Measurements from ENCODE around the gene DNAH17. TPM values are rescaled to one million over a fixed set of nuclear protein-coding genes. Genes with fewer than 3 reads are reported as not detected.

Gene DNAH17
- total and polyA plus RNA-seq, 7 experiments from 2014 or later = 0.05 to 1.5 (median 0.38) TPM

GRCh38 chr17:78526231-78527025 is 50.8 kb downstream of the DNAH17 start:
- Histone ChIP-seq H3K36me3 (ENCODE audit: control insufficient read depth in 2 of 3, insufficient read depth in 3 of 3, low read length in 3 of 3) (no peaks in the 10 kb centered on the region), H3K27ac (ENCODE audit: low read depth, low read length) (no peak overlapping the region), H3K4me1 (ENCODE audit: control insufficient read depth in 2 of 2, insufficient read depth in 2 of 2, low read length in 2 of 2) (no peaks in the 10 kb centered on the region), H3K4me3 (ENCODE audit: low read length) (no peak overlapping the region), H3K27me3 (ENCODE audit: control insufficient read depth in 2 of 2, insufficient read depth in 2 of 2, low read length in 2 of 2) (no peaks in the 10 kb centered on the region), H3K9me3 (ENCODE audit: control insufficient read depth in 2 of 3, low read length in 3 of 3) (no peaks in the 10 kb centered on the region)
- intact Hi-C loops (cut with micrococcal nuclease) = no loop called here
- no peak for DNase-seq
- peaks cover 0 to 2% (median 0%) of the 10 kb centered on the region in 11 donors for H3K9me3 Mint-ChIP-seq
- ATAC-seq = no peak
- H3K36me3 Mint-ChIP-seq = no peaks in the 10 kb centered on the region
- peaks cover 0 to 8% (median 0%) of the 10 kb centered on the region in 5 donors for H3K27me3 Mint-ChIP-seq
- H3K27ac Mint-ChIP-seq = peak overlapping the region in 1 of 9 donors; percentile 36
- ChIA-PET CTCF (no interaction called here), POLR2A (no interaction called here)
- H3K4me3 Mint-ChIP-seq = no peak overlapping the region
- no peaks in the 10 kb centered on the region for H3K4me1 Mint-ChIP-seq

- H3K27ac ChIP-seq (ENCODE audit: low read depth, low read length) = no peak overlapping the region
- ChIA-PET CTCF (no interaction called here), POLR2A (no interaction called here)
- no peaks in the 10 kb centered on the region for H3K4me1 ChIP-seq (ENCODE audit: control insufficient read depth in 2 of 2, insufficient read depth in 2 of 2, low read length in 2 of 2)
- no peak overlapping the region for H3K4me3 ChIP-seq (ENCODE audit: low read length)
- intact Hi-C loops (cut with micrococcal nuclease) = no loop called here
- H3K9me3 Mint-ChIP-seq = peaks cover 0 to 2% (median 0%) of the 10 kb centered on the region in 11 donors
- H3K9me3 ChIP-seq (ENCODE audit: control insufficient read depth in 2 of 3, low read length in 3 of 3) = no peaks in the 10 kb centered on the region
- no peaks in the 10 kb centered on the region for H3K27me3 ChIP-seq (ENCODE audit: control insufficient read depth in 2 of 2, insufficient read depth in 2 of 2, low read length in 2 of 2)
- DNase-seq = no peak
- H3K36me3 Mint-ChIP-seq = no peaks in the 10 kb centered on the region
- peaks cover 0 to 13% (median 0%) of the 10 kb centered on the region in 5 donors for H3K27me3 Mint-ChIP-seq
- no peaks in the 10 kb centered on the region for H3K4me1 Mint-ChIP-seq
- no peak for ATAC-seq
- H3K4me3 Mint-ChIP-seq = no peak overlapping the region
- H3K27ac Mint-ChIP-seq = peak overlapping the region in 1 of 9 donors; percentile 36
- no peaks in the 10 kb centered on the region for H3K36me3 ChIP-seq (ENCODE audit: control insufficient read depth in 2 of 3, insufficient read depth in 3 of 3, low read length in 3 of 3)
Measured at GRCh38 chr17:78525511-78526160, 51.6 kb downstream of the DNAH17 start.

DNA sequence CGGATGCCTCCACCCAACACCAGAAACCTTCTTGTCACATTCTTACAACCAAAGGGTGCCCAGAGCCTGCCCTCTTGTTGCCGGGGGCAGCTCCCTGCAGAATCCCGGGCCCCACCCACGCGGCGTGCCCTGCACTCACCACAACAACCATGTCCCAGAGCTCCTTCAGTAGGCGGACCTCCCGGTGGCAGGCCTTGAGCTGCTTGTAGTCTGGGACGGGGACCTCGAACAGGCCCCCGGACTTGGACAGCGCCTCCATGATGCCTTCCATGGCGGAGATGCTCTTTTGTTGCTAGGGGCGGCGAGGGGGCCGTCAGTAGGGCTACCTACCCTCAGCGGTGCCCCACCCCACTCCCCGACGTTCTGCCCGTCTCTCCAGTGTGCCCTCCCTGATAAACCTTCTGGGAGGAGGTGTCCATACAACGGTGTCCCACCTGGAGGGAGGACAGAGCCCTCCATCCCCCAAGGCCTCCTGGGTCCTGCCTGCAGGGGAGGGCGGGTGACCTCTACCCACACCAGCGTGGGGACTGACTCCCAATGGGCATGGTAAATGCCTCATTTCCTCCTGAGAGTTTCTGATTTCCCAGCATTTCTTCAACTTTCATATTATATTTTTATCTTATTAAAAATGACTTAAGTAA is 52.2 kb downstream of the DNAH17 start:
- Histone ChIP-seq H3K4me3 (ENCODE audit: low read length) (no peak overlapping the region), H3K9me3 (ENCODE audit: control insufficient read depth in 2 of 3, low read length in 3 of 3) (no peaks in the 10 kb centered on the region), H3K36me3 (ENCODE audit: control insufficient read depth in 2 of 3, insufficient read depth in 3 of 3, low read length in 3 of 3) (no peaks in the 10 kb centered on the region), H3K27me3 (ENCODE audit: control insufficient read depth in 2 of 2, insufficient read depth in 2 of 2, low read length in 2 of 2) (no peaks in the 10 kb centered on the region), H3K4me1 (ENCODE audit: control insufficient read depth in 2 of 2, insufficient read depth in 2 of 2, low read length in 2 of 2) (no peaks in the 10 kb centered on the region), H3K27ac (ENCODE audit: low read depth, low read length) (no peak overlapping the region)
- DNase-seq (no peak), ATAC-seq (no peak)
- peak overlapping the region in 1 of 9 donors; percentile 10 for H3K27ac Mint-ChIP-seq
- H3K36me3 Mint-ChIP-seq = no peaks in the 10 kb centered on the region
- no peaks in the 10 kb centered on the region for H3K4me1 Mint-ChIP-seq
- no peak overlapping the region for H3K4me3 Mint-ChIP-seq
- CTCF ChIA-PET = no interaction called here
- POLR2A ChIA-PET = no interaction called here
- H3K9me3 Mint-ChIP-seq = peaks cover 0 to 2% (median 0%) of the 10 kb centered on the region in 11 donors
- intact Hi-C loops (cut with micrococcal nuclease) = no loop called here
- H3K27me3 Mint-ChIP-seq = peaks cover 0 to 20% (median 0%) of the 10 kb centered on the region in 5 donors

DNA sequence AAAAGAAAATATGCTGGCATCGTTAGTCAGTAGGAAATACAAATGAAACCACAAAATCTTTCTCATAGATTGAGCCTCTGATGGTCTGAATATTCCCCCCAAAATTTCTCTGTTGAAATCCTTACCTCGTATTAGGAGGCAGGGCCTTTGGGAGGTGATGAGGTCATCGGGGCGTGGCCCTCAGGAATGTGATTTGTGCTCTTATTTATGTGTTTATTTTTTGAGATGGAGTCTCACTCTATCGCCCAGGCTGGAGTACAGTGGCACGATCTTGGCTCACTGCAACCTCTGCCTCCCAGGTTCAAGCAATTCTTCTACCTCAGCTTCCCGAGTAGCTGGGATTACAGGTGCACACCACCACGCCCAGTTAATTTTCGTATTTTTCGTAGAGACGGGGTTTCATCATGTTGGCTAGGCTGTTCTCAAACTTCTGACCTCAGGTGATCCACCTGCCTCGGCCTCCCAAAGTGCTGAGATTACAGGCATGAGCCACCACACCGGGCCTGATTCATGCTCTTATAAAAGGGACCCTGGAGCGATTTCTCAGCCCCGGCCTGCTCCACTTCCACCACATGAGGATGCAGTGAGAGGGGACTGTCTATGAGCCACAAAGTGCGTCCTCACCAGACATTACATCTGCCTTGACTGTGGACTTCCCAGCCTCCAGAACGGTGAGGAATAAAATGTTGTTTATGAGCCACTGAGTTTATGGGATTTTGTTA is 53.1 kb downstream of the DNAH17 start:
- no peak overlapping the region for H3K4me3 ChIP-seq (ENCODE audit: low read length)
- no peak overlapping the region for H3K4me3 Mint-ChIP-seq
- POLR2A ChIA-PET = no interaction called here
- DNase-seq (no peak), ATAC-seq (no peak)
- H3K27ac Mint-ChIP-seq = no peak overlapping the region
- no peak overlapping the region for H3K27ac ChIP-seq (ENCODE audit: low read depth, low read length)
- H3K4me1 ChIP-seq (ENCODE audit: control insufficient read depth in 2 of 2, insufficient read depth in 2 of 2, low read length in 2 of 2) = no peaks in the 10 kb centered on the region
- H3K9me3 Mint-ChIP-seq = peaks cover 0 to 2% (median 0%) of the 10 kb centered on the region in 11 donors
- H3K27me3 Mint-ChIP-seq = peaks cover 0 to 27% (median 0%) of the 10 kb centered on the region in 5 donors
- no peaks in the 10 kb centered on the region for H3K9me3 ChIP-seq (ENCODE audit: control insufficient read depth in 2 of 3, low read length in 3 of 3)
- H3K36me3 ChIP-seq (ENCODE audit: control insufficient read depth in 2 of 3, insufficient read depth in 3 of 3, low read length in 3 of 3) = no peaks in the 10 kb centered on the region
- H3K36me3 Mint-ChIP-seq = no peaks in the 10 kb centered on the region
- no peaks in the 10 kb centered on the region for H3K27me3 ChIP-seq (ENCODE audit: control insufficient read depth in 2 of 2, insufficient read depth in 2 of 2, low read length in 2 of 2)
- CTCF ChIA-PET = no interaction called here
- intact Hi-C loops (cut with micrococcal nuclease) = no loop called here
- H3K4me1 Mint-ChIP-seq = no peaks in the 10 kb centered on the region

- H3K27ac Mint-ChIP-seq = no peak overlapping the region
- no peaks in the 10 kb centered on the region for H3K27me3 ChIP-seq (ENCODE audit: control insufficient read depth in 2 of 2, insufficient read depth in 2 of 2, low read length in 2 of 2)
- peaks cover 0 to 38% (median 0%) of the 10 kb centered on the region in 5 donors for H3K27me3 Mint-ChIP-seq
- ATAC-seq (no peak), DNase-seq (no peak)
- H3K9me3 ChIP-seq (ENCODE audit: control insufficient read depth in 2 of 3, low read length in 3 of 3) = no peaks in the 10 kb centered on the region
- no peak overlapping the region for H3K4me3 Mint-ChIP-seq
- H3K9me3 Mint-ChIP-seq = peaks cover 0 to 2% (median 0%) of the 10 kb centered on the region in 11 donors
- ChIA-PET POLR2A (no interaction called here), CTCF (interaction anchor here (0.6 kb wide), 1 partner anchor 208 kb away, joined by 4 read pairs; no protein-coding TSS in a partner anchor)
- H3K4me1 ChIP-seq (ENCODE audit: control insufficient read depth in 2 of 2, insufficient read depth in 2 of 2, low read length in 2 of 2) = no peaks in the 10 kb centered on the region
- H3K36me3 Mint-ChIP-seq = no peaks in the 10 kb centered on the region
- H3K27ac ChIP-seq (ENCODE audit: low read depth, low read length) = no peak overlapping the region
- no peaks in the 10 kb centered on the region for H3K36me3 ChIP-seq (ENCODE audit: control insufficient read depth in 2 of 3, insufficient read depth in 3 of 3, low read length in 3 of 3)
- H3K4me1 Mint-ChIP-seq = no peaks in the 10 kb centered on the region
- no peak overlapping the region for H3K4me3 ChIP-seq (ENCODE audit: low read length)
- intact Hi-C loops (cut with micrococcal nuclease) = no loop called here
Measured at GRCh38 chr17:78522031-78522809, 55.0 kb downstream of the DNAH17 start.

DNA sequence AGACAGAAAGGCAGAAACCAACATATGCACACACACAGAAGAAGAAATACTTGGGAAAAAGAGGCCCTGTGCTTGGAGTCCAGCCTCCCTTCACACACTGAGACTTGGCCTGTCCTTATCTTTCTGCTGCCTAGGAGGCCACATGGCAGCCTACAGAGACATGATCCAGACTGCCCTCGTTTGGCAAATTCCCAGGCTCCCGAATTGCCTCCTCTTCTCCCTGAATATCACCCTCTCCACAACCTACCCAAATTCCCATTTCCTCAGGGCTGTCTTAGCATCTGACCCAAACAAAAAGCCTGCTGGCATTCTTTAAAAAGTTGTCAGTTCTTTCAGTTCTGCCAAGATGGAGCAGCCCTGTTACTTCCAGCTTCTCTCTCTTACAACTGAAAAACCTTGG is 59.8 kb downstream of the DNAH17 start:
- H3K4me3 ChIP-seq (ENCODE audit: low read length) = no peak overlapping the region
- no peaks in the 10 kb centered on the region for H3K9me3 ChIP-seq (ENCODE audit: control insufficient read depth in 2 of 3, low read length in 3 of 3)
- Mint-ChIP-seq H3K9me3 (peaks cover 0 to under 1% (median 0%) of the 10 kb centered on the region in 11 donors), H3K4me3 (no peak overlapping the region), H3K27ac (no peak overlapping the region), H3K4me1 (no peaks in the 10 kb centered on the region), H3K36me3 (no peaks in the 10 kb centered on the region), H3K27me3 (peaks cover 0 to 36% (median 0%) of the 10 kb centered on the region in 5 donors)
- intact Hi-C loops (cut with micrococcal nuclease) = no loop called here
- H3K27me3 ChIP-seq (ENCODE audit: control insufficient read depth in 2 of 2, insufficient read depth in 2 of 2, low read length in 2 of 2) = no peaks in the 10 kb centered on the region
- H3K4me1 ChIP-seq (ENCODE audit: control insufficient read depth in 2 of 2, insufficient read depth in 2 of 2, low read length in 2 of 2) = no peaks in the 10 kb centered on the region
- H3K36me3 ChIP-seq (ENCODE audit: control insufficient read depth in 2 of 3, insufficient read depth in 3 of 3, low read length in 3 of 3) = no peaks in the 10 kb centered on the region
- POLR2A ChIA-PET = no interaction called here
- no peak overlapping the region for H3K27ac ChIP-seq (ENCODE audit: low read depth, low read length)
- ATAC-seq = no peak
- no peak for DNase-seq
- CTCF ChIA-PET = interaction anchor here (0.6 kb wide), 1 partner anchor 477 kb away, joined by 3 read pairs; no protein-coding TSS in a partner anchor
